ENCODE measurements around the gene ABCC5. TPM values are rescaled to one million over a fixed set of nuclear protein-coding genes. Genes with fewer than 3 reads are reported as not detected.

The ABCC5 gene
- polyA plus RNA-seq, 1 donor from 2014 or later = 5.6 TPM

GRCh38 chr3:183967693-183968092 lies 50.0 kb downstream of the ABCC5 start:
- H3K27me3 Mint-ChIP-seq = no peaks in the 10 kb centered on the region
- no peak overlapping the region for H3K4me3 Mint-ChIP-seq
- no peaks in the 10 kb centered on the region for H3K4me1 Mint-ChIP-seq
- H3K27ac Mint-ChIP-seq = no peak overlapping the region
- no peaks in the 10 kb centered on the region for H3K9me3 Mint-ChIP-seq
- H3K36me3 Mint-ChIP-seq = peaks cover 15% of the 10 kb centered on the region

- no peaks in the 10 kb centered on the region for H3K9me3 Mint-ChIP-seq
- H3K36me3 Mint-ChIP-seq = peaks cover 15% of the 10 kb centered on the region
- no peak overlapping the region for H3K27ac Mint-ChIP-seq
- no peaks in the 10 kb centered on the region for H3K27me3 Mint-ChIP-seq
- no peaks in the 10 kb centered on the region for H3K4me1 Mint-ChIP-seq
- H3K4me3 Mint-ChIP-seq = no peak overlapping the region
These were observed 51.3 kb downstream of the ABCC5 start for GRCh38 chr3:183966361-183966791.

- no peaks in the 10 kb centered on the region for H3K9me3 Mint-ChIP-seq
These were observed 54.9 kb downstream of the ABCC5 start for GRCh38 chr3:183962807-183963206.

DNA sequence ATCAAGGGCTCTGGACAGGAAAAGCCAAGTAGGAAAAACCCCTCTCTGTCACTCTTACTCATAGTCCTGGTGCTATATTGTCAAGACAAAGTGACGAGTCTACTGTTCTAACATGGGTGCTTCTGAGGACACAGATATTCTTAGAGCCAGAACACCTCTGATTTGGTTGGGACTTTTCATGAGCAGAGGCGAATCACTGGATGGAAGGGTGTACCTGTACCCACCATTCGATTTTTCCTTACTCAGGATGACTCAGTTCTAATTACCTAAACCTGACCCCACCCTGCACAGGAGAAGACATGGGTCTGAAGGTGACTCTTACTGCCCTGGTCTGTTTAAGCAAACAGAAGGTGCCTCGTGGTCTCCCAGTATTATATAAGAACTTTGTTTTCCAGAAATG lies 58.5 kb downstream of the ABCC5 start:
- Mint-ChIP-seq H3K9me3 (no peaks in the 10 kb centered on the region), H3K27me3 (no peaks in the 10 kb centered on the region), H3K27ac (no peak overlapping the region), H3K4me1 (peaks cover 0 to 2% (median 0%) of the 10 kb centered on the region in 3 donors), H3K4me3 (no peak overlapping the region), H3K36me3 (peaks cover 4% of the 10 kb centered on the region)

More at GRCh38 chr3:183962807-183963206, 54.9 kb downstream of the ABCC5 start:
- Mint-ChIP-seq H3K4me3 (no peak overlapping the region), H3K27me3 (no peaks in the 10 kb centered on the region), H3K4me1 (peaks cover 0 to 2% (median 0%) of the 10 kb centered on the region in 3 donors), H3K36me3 (peaks cover 7% of the 10 kb centered on the region), H3K27ac (no peak overlapping the region)

DNA sequence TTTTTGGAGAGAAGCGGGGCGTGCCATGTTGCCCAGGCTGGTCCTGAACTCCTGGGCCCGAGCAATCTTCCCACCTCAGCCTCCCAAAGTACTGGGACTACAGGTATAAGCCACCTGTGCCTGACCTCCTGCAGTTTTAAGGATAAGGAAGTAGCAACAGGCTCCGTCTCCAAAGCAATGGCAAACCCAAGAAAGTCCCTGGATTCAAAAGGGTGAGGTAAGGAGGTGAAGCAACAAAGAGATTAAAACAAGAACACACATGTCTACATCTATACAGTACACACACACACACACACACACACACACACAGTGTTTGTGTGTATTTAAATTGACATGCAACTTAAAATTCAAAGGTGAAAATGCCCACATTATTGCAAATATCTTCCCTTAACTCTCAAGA lies 58.9 kb downstream of the ABCC5 start:
- Mint-ChIP-seq H3K27me3 (no peaks in the 10 kb centered on the region), H3K9me3 (no peaks in the 10 kb centered on the region), H3K27ac (no peak overlapping the region), H3K4me3 (no peak overlapping the region), H3K4me1 (peaks cover 0 to 2% (median 0%) of the 10 kb centered on the region in 3 donors), H3K36me3 (peaks cover 4% of the 10 kb centered on the region)

DNA sequence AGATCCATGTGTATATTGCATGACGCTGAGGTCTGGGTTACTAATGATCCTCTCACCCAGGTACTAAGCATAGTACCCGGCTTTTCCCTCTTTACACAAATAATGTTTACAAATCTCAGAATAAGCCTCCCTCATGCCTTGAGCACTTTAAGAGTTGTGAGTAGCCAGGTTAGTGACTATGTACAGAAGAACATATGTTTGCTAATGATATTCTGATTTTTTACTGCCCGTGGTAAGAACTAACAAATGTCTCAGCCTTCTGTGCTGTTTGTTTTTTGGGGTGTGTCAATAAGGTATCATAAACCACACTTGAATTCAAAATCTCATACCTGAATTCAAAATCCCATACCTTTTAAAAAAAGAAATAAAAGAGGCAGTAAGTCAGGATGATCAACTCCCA lies 59.5 kb downstream of the ABCC5 start:
- Mint-ChIP-seq H3K27me3 (no peaks in the 10 kb centered on the region), H3K36me3 (peaks cover 4% of the 10 kb centered on the region), H3K27ac (no peak overlapping the region), H3K4me1 (peaks cover 0 to 2% (median 0%) of the 10 kb centered on the region in 3 donors), H3K4me3 (no peak overlapping the region), H3K9me3 (no peaks in the 10 kb centered on the region)

- no peaks in the 10 kb centered on the region for H3K9me3 Mint-ChIP-seq
- H3K27me3 Mint-ChIP-seq = no peaks in the 10 kb centered on the region
- H3K27ac Mint-ChIP-seq = no peak overlapping the region
- peaks cover 0 to under 1% (median 0%) of the 10 kb centered on the region in 3 donors for H3K4me1 Mint-ChIP-seq
- H3K36me3 Mint-ChIP-seq = peaks cover 6% of the 10 kb centered on the region
- H3K4me3 Mint-ChIP-seq = no peak overlapping the region
These were observed 62.8 kb downstream of the ABCC5 start for GRCh38 chr3:183954875-183955274.

DNA sequence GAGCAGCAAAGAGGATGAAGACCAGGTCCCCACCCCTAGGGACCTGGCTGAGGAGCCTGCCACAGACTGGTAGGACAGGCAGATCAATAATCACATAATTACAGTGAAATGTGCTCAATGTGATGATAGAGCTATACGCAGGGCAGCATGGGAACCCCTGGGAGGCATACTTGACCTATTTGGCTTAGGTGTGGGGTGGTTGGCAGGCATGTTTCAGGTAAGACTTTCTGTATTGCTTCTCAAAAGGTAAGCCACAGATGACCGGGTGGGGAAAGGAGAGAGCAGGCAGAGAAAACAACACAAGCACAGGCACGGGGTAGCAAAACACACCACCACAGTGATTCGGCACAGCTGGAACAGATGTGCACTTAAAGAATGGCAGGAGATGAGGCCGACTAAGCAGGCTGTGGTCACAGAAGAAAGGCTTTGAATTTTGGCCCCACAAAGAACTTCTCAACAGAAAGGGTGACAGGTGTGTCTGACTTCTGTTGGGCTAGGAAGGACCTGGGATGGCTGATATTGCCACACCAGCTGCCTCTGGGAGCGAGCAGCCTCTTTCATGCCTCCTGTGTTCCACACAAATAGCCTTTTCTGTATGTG lies 64.1 kb downstream of the ABCC5 start:
- Mint-ChIP-seq H3K9me3 (no peaks in the 10 kb centered on the region), H3K4me3 (no peak overlapping the region), H3K27me3 (no peaks in the 10 kb centered on the region), H3K27ac (no peak overlapping the region), H3K4me1 (no peaks in the 10 kb centered on the region), H3K36me3 (peaks cover 6% of the 10 kb centered on the region)

- no peaks in the 10 kb centered on the region for H3K9me3 Mint-ChIP-seq
These were observed 66.2 kb downstream of the ABCC5 start for GRCh38 chr3:183951459-183951858.

GRCh38 chr3:183949690-183950089 lies 68.0 kb downstream of the ABCC5 start:
- H3K4me1 Mint-ChIP-seq = no peaks in the 10 kb centered on the region
- no peaks in the 10 kb centered on the region for H3K27me3 Mint-ChIP-seq
- peaks cover 8% of the 10 kb centered on the region for H3K36me3 Mint-ChIP-seq
- H3K27ac Mint-ChIP-seq = no peak overlapping the region
- no peak overlapping the region for H3K4me3 Mint-ChIP-seq
- no peaks in the 10 kb centered on the region for H3K9me3 Mint-ChIP-seq

More at GRCh38 chr3:183951459-183951858, 66.2 kb downstream of the ABCC5 start:
- no peak overlapping the region for H3K4me3 Mint-ChIP-seq
- peaks cover 9% of the 10 kb centered on the region for H3K36me3 Mint-ChIP-seq
- no peaks in the 10 kb centered on the region for H3K4me1 Mint-ChIP-seq
- H3K27ac Mint-ChIP-seq = no peak overlapping the region
- H3K27me3 Mint-ChIP-seq = no peaks in the 10 kb centered on the region

- Mint-ChIP-seq H3K27me3 (no peaks in the 10 kb centered on the region), H3K4me1 (no peaks in the 10 kb centered on the region), H3K36me3 (peaks cover 7% of the 10 kb centered on the region), H3K4me3 (no peak overlapping the region), H3K9me3 (no peaks in the 10 kb centered on the region), H3K27ac (no peak overlapping the region)
These were observed 71.6 kb downstream of the ABCC5 start for GRCh38 chr3:183946037-183946436.

DNA sequence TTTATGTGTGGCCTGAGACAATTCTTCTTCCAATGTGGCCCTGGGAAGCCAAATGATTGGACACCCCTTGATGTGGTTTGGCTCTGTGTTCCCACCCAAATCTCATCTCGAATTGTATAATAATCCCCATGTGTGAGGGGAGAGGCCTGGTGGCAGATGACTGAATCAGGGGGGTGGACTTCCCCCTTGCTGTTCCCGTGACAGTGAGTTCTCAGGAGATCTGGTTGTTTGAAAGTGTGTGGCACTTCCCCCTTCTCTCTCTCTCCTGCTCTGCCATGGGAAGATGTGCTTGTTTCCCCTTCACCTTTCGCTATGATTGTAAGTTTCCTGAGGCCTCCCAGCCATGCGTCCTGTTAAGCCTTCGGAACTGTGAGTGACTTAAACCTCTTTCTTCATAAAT lies 72.9 kb downstream of the ABCC5 start:
- no peaks in the 10 kb centered on the region for H3K9me3 Mint-ChIP-seq
- H3K4me1 Mint-ChIP-seq = no peaks in the 10 kb centered on the region
- H3K27me3 Mint-ChIP-seq = no peaks in the 10 kb centered on the region
- H3K36me3 Mint-ChIP-seq = peaks cover 7% of the 10 kb centered on the region
- no peak overlapping the region for H3K27ac Mint-ChIP-seq
- no peak overlapping the region for H3K4me3 Mint-ChIP-seq

DNA sequence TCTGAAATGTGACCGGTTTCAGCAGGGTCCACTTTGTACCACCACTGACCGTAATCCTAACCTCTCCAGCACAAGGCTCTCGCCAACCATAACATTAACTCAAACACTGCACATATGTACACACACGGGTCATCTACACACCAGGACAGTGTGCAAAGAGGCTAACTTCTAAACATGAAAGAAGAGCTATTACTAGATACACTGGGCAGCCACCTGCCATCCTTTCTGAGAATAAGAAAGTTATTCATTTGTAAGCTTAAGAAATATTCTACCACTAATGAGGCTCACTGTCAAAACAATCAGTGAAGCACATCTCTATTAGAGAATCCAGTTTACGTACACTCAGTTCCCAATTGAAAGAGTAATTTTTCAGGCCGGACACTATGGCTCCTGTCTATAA lies 73.9 kb downstream of the ABCC5 start:
- Mint-ChIP-seq H3K27me3 (no peaks in the 10 kb centered on the region), H3K9me3 (no peaks in the 10 kb centered on the region), H3K36me3 (peaks cover 10% of the 10 kb centered on the region), H3K4me1 (no peaks in the 10 kb centered on the region), H3K27ac (no peak overlapping the region), H3K4me3 (no peak overlapping the region)

DNA sequence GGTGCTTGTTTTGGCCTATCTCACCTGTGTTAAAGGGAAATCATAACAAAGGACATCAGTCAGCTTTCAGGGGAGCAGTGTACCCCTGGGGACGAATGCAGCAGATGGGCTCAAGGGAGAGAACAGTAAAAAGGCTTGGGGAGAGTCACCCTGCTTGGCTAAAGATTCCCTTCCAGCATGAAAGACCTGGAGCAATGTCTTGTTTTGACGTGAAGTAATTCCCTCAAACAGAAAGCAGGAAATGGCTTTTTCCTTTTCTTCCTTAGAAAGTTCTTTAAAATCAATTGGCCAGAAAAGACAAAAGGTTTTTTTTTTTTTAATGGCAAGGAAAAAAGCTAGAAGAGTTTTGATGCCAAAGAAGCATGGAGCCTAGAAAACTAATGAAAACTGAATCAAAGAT lies 76.5 kb downstream of the ABCC5 start:
- Mint-ChIP-seq H3K4me1 (peaks cover 0 to 1% (median 0%) of the 10 kb centered on the region in 3 donors), H3K36me3 (peaks cover 7% of the 10 kb centered on the region), H3K27me3 (no peaks in the 10 kb centered on the region), H3K4me3 (no peak overlapping the region), H3K9me3 (no peaks in the 10 kb centered on the region), H3K27ac (no peak overlapping the region)

GRCh38 chr3:183937601-183938286 lies 79.9 kb downstream of the ABCC5 start:
- H3K27me3 Mint-ChIP-seq = no peaks in the 10 kb centered on the region
- H3K36me3 Mint-ChIP-seq = peaks cover 15% of the 10 kb centered on the region
- no peak overlapping the region for H3K27ac Mint-ChIP-seq
- no peaks in the 10 kb centered on the region for H3K9me3 Mint-ChIP-seq
- H3K4me1 Mint-ChIP-seq = peaks cover 0 to 1% (median 0%) of the 10 kb centered on the region in 3 donors
- peak overlapping the region in 1 of 4 donors; percentile 14 for H3K4me3 Mint-ChIP-seq

- H3K27ac Mint-ChIP-seq = no peak overlapping the region
- no peaks in the 10 kb centered on the region for H3K9me3 Mint-ChIP-seq
- H3K4me1 Mint-ChIP-seq = peaks cover 0 to 1% (median 0%) of the 10 kb centered on the region in 3 donors
- peaks cover 16% of the 10 kb centered on the region for H3K36me3 Mint-ChIP-seq
- H3K27me3 Mint-ChIP-seq = no peaks in the 10 kb centered on the region
- H3K4me3 Mint-ChIP-seq = no peak overlapping the region
These were observed 84.5 kb downstream of the ABCC5 start for GRCh38 chr3:183933160-183933559.
